IMR-90 (cell line): ENCODE results near the gene CEBPB. TPM values are rescaled to one million over a fixed set of nuclear protein-coding genes. Genes with fewer than 3 reads are reported as not detected.

ENCODE experiments used
- ATAC-seq: fragments of 200-7000 bp; cut with Tn5 transposase; 2 replicates; pipeline ENCODE4 v1.9.1; 2020; ENCODE audit warnings: low read depth, mild to moderate bottlenecking, moderate library complexity
- BruUV-seq: library from RNA; stranded (reverse); fragments of 400-500 nt; replicated peaks from 2 replicates; lab custom pipeline; 2021; lab: Mats Ljungman, UMichigan
- CTCF ChIA-PET: fragments of 300-600 bp; formaldehyde crosslinking; extraction: SDS; loops from one replicate; lab custom pipeline; 2021; ENCODE audit warnings: antibody characterized with exemption; lab: Yijun Ruan, JAX
- POLR2A ChIA-PET: fragments of 300-600 bp; sonication (Branson Sonifier 250); formaldehyde crosslinking; loops from one replicate; lab custom pipeline; 2022; ENCODE audit warnings: antibody characterized with exemption; ENCODE audit not compliant: unreplicated experiment; lab: Charles Lee
- DNase-seq: peaks from one replicate; pipeline ENCODE4 v3.0.0; 2013
- H2AFZ ChIP-seq: replicated peaks from 2 replicates; pipeline ENCODE3; 2013; ENCODE audit warnings: low read length, mild to moderate bottlenecking; ENCODE audit not compliant: poor library complexity
- H2AK5ac ChIP-seq: 2 replicates; pipeline ENCODE4 v1.6.1; 2013; ENCODE audit warnings: low read depth, low read length, inconsistent platforms
- H2AK9ac ChIP-seq: replicated peaks from 2 replicates; pipeline ENCODE3; 2013; ENCODE audit warnings: mild to moderate bottlenecking, low read depth, low read length, moderate library complexity; ENCODE audit not compliant: poor library complexity
- H2BK120ac ChIP-seq: 2 replicates; pipeline ENCODE4 v1.6.1; 2013; ENCODE audit warnings: low read depth, low read length, inconsistent platforms
- H2BK15ac ChIP-seq: 3 replicates; pipeline ENCODE4 v1.6.1; 2013; ENCODE audit warnings: low read depth, low read length, inconsistent platforms
- H2BK20ac ChIP-seq: 2 replicates; pipeline ENCODE4 v1.6.1; 2013; ENCODE audit warnings: low read depth, mild to moderate bottlenecking, inconsistent platforms, low read length, moderate library complexity
- H2BK5ac ChIP-seq: 2 replicates; pipeline ENCODE4 v1.6.1; 2013; ENCODE audit warnings: mild to moderate bottlenecking, low read depth, low read length, inconsistent platforms; ENCODE audit not compliant: poor library complexity, severe bottlenecking
- H3K14ac ChIP-seq: replicated peaks from 2 replicates; pipeline ENCODE4 v1.6.1; 2013; ENCODE audit warnings: low read depth, low read length, inconsistent platforms
- H3K18ac ChIP-seq: 2 replicates; pipeline ENCODE4 v1.6.1; 2013; ENCODE audit warnings: low read depth, low read length, control low read depth
- H3K23ac ChIP-seq: 2 replicates; pipeline ENCODE4 v1.6.1; 2013; ENCODE audit warnings: low read depth, low read length, inconsistent platforms
- H3K27ac ChIP-seq: 2 replicates; pipeline ENCODE4 v1.5.1; 2013; ENCODE audit warnings: mild to moderate bottlenecking, control low read depth, low read length; ENCODE audit not compliant: insufficient read depth
- H3K27me3 ChIP-seq: 2 replicates; pipeline ENCODE4 v1.6.1; 2013; ENCODE audit warnings: low read length; ENCODE audit not compliant: control insufficient read depth, insufficient read depth
- H3K36me3 ChIP-seq: 2 replicates; pipeline ENCODE4 v1.6.1; 2013; ENCODE audit warnings: low read length, mixed read lengths; ENCODE audit not compliant: control insufficient read depth, insufficient read depth
- H3K4ac ChIP-seq: 2 replicates; pipeline ENCODE4 v1.6.1; 2013; ENCODE audit warnings: low read depth, low read length, inconsistent platforms
- H3K4me1 ChIP-seq: 2 replicates; pipeline ENCODE4 v1.6.1; 2013; ENCODE audit warnings: low read length, mixed read lengths; ENCODE audit not compliant: control insufficient read depth, insufficient read depth
- H3K4me2 ChIP-seq: 2 replicates; pipeline ENCODE4 v1.6.1; 2013; ENCODE audit warnings: low read depth, mild to moderate bottlenecking, control low read depth, low read length, moderate library complexity
- H3K4me3 ChIP-seq: 2 replicates; pipeline ENCODE4 v1.5.1; 2013; ENCODE audit warnings: low read depth, mild to moderate bottlenecking, control low read depth, low read length, moderate library complexity; ENCODE audit not compliant: insufficient read depth
- H3K56ac ChIP-seq: 2 replicates; pipeline ENCODE4 v1.6.1; 2013; ENCODE audit warnings: low read length, inconsistent platforms; ENCODE audit not compliant: insufficient read depth; ENCODE audit errors: extremely low read depth
- H3K79me1 ChIP-seq, 2 experiments: 2 replicates each; pipeline ENCODE4 v1.6.1; 2013; ENCODE audit warnings: low read length in 2 of 2, inconsistent platforms in 1 of 2, low read depth in 1 of 2
- H3K9ac ChIP-seq: 2 replicates; pipeline ENCODE4 v1.6.1; 2013; ENCODE audit warnings: low read depth, low read length, control low read depth
- H3K9me1 ChIP-seq: 2 replicates; pipeline ENCODE4 v1.6.1; 2013; ENCODE audit warnings: low read length, inconsistent platforms; ENCODE audit not compliant: insufficient read depth
- H3K9me3 ChIP-seq: 2 replicates; pipeline ENCODE4 v1.6.1; 2013; ENCODE audit warnings: low read length; ENCODE audit not compliant: control insufficient read depth, insufficient read depth
- H4K20me1 ChIP-seq: 2 replicates; pipeline ENCODE4 v1.6.1; 2013; ENCODE audit warnings: low read length, inconsistent platforms; ENCODE audit not compliant: insufficient read depth
- H4K5ac ChIP-seq: 2 replicates; pipeline ENCODE4 v1.6.1; 2013; ENCODE audit warnings: mild to moderate bottlenecking, low read depth, low read length, control low read depth
- H4K8ac ChIP-seq, 2 experiments: 2 replicates each; pipeline ENCODE4 v1.6.1; 2013; ENCODE audit warnings: low read depth in 2 of 2, low read length in 2 of 2, control low read depth in 1 of 2, inconsistent platforms in 1 of 2
- H4K91ac ChIP-seq: 2 replicates; pipeline ENCODE4 v1.6.1; 2013; ENCODE audit warnings: low read depth, low read length, inconsistent platforms; ENCODE audit not compliant: insufficient read depth
- BHLHE40 ChIP-seq: fragments of 150-350 bp; IDR thresholded peaks from 2 replicates; pipeline ENCODE4 v1.6.1; 2016; ENCODE audit warnings: mild to moderate bottlenecking, low read depth, low read length
- CHD1 ChIP-seq: IDR thresholded peaks from 2 replicates; pipeline ENCODE4 v1.6.1; 2012; ENCODE audit warnings: low read depth, low read length, improper control_type of control experiment
- ELK1 ChIP-seq: fragments of 150-350 bp; IDR thresholded peaks from 2 replicates; pipeline ENCODE4 v1.6.1; 2016; ENCODE audit warnings: low read depth, mild to moderate bottlenecking, low read length, moderate library complexity, borderline replicate concordance
- FOS ChIP-seq: fragments of 150-350 bp; IDR thresholded peaks from 2 replicates; pipeline ENCODE4 v1.6.1; 2016; ENCODE audit warnings: low read depth, low read length
- MAFK ChIP-seq: IDR thresholded peaks from 2 replicates; pipeline ENCODE4 v1.6.1; 2012; ENCODE audit warnings: low read depth, low read length, improper control_type of control experiment
- MAZ ChIP-seq: IDR thresholded peaks from 2 replicates; pipeline ENCODE4 v1.6.1; 2012; ENCODE audit warnings: low read depth, mild to moderate bottlenecking, low read length, improper control_type of control experiment, moderate library complexity, borderline replicate concordance
- MXI1 ChIP-seq: IDR thresholded peaks from 2 replicates; pipeline ENCODE4 v1.6.1; 2012; ENCODE audit warnings: low read depth, mild to moderate bottlenecking, low read length, moderate library complexity, borderline replicate concordance
- NFE2L2 ChIP-seq: fragments of 150-350 bp; IDR thresholded peaks from 2 replicates; pipeline ENCODE4 v1.6.1; 2016; ENCODE audit warnings: low read depth, mild to moderate bottlenecking, low read length
- RAD21 ChIP-seq: IDR thresholded peaks from 2 replicates; pipeline ENCODE4 v1.6.1; 2012; ENCODE audit warnings: low read length, improper control_type of control experiment
- RCOR1 ChIP-seq: IDR thresholded peaks from 2 replicates; pipeline ENCODE4 v1.6.1; 2012; ENCODE audit warnings: mild to moderate bottlenecking, low read length, improper control_type of control experiment; ENCODE audit not compliant: insufficient replicate concordance
- RFX5 ChIP-seq: IDR thresholded peaks from 2 replicates; pipeline ENCODE4 v1.8.0; 2012; ENCODE audit warnings: low read depth, mild to moderate bottlenecking, low read length, moderate library complexity
- SMC3 ChIP-seq: fragments of 150-350 bp; IDR thresholded peaks from 2 replicates; pipeline ENCODE4 v1.6.1; 2016; ENCODE audit warnings: low read depth, mild to moderate bottlenecking, antibody characterized with exemption, low read length, moderate library complexity
- USF2 ChIP-seq: fragments of 150-350 bp; IDR thresholded peaks from 2 replicates; pipeline ENCODE4 v1.6.1; 2017; ENCODE audit warnings: mild to moderate bottlenecking, antibody characterized with exemption, low read length, low read depth
- WGBS, 2 experiments: methylation state at CpG; one replicate each; pipeline versions ENCODE4 v1.1.5 to v1.1.7; 2013; ENCODE audit warnings: missing lambda C conversion rate in 2 of 2; ENCODE audit not compliant: insufficient read length in 1 of 2; ENCODE audit errors: extremely low coverage in 2 of 2; 5-methylcytosine and 5-hydroxymethylcytosine counted together
- dilution Hi-C: fragments of 300-500 bp; cut with HindIII; formaldehyde crosslinking; loops from one replicate; pipeline ENCODE4 v1.14.3; 2018; ENCODE audit warnings: low sequenced_read_pairs; ENCODE audit not compliant: unreplicated experiment
- in situ Hi-C: fragments of 300-500 bp; cut with MboI; formaldehyde crosslinking; loops from 3 replicates; pipeline ENCODE4 v1.14.3; 2019; ENCODE audit warnings: low sequenced_read_pairs, inconsistent platforms, mixed read lengths
- intact Hi-C: fragments of 100-400 bp; cut with micrococcal nuclease; formaldehyde crosslinking; loops from 2 replicates; pipeline ENCODE4 v1.10.0; 2022
- polyA plus RNA-seq, 3 experiments: library from polyadenylated mRNA; depleted of rRNA; stranded (reverse); fragments of >200 nt; gene quantifications; 2 replicates each; pipeline ENCODE4 v1.2.3, GENCODE V29; 2012; ENCODE audit warnings: low replicate concordance in 1 of 3
- total RNA-seq: library from RNA; depleted of rRNA; stranded (reverse); fragments of >200 nt; gene quantifications from 2 replicates; pipeline ENCODE4 v1.2.3, GENCODE V29; 2012

The CEBPB gene
- total and polyA plus RNA-seq, 2 of the 4 experiments (the other 2 are of a cell fraction): 3.4 to 17.4 TPM

- ATAC-seq: no peak; the same call in 1 of the 2 replicates
- Histone ChIP-seq H3K23ac (no peak overlapping the region), H2BK120ac (peak overlapping the region; percentile 12; the same call in 1 of the 2 replicates), H3K9me3 (no peaks in the 10 kb centered on the region), H3K27me3 (no peaks in the 10 kb centered on the region; the same call in 1 of the 2 replicates), H3K4me2 (no peak overlapping the region), H2AK5ac (no peak overlapping the region), H3K79me1 (no peaks in the 10 kb centered on the region), H3K4ac (peak overlapping the region; percentile 67), H3K18ac (peak overlapping the region; percentile 7; the same call in 1 of the 2 replicates), H3K9ac (no peak overlapping the region), H4K91ac (no peak overlapping the region; the same call in 1 of the 2 replicates), H3K4me3 (no peak overlapping the region), H3K36me3 (no peaks in the 10 kb centered on the region), H2BK15ac (no peak overlapping the region; the same call in 2 of the 3 replicates), H3K27ac (no peak overlapping the region), H2BK5ac (no peak overlapping the region), H3K9me1 (peaks cover 5% of the 10 kb centered on the region; the same call in 1 of the 2 replicates), H2AFZ (no peak overlapping the region), H4K5ac (no peak overlapping the region), H3K14ac (no peak overlapping the region; the same call in 1 of the 2 replicates), H2AK9ac (no peak overlapping the region), H3K56ac (no peak overlapping the region), H4K20me1 (no peaks in the 10 kb centered on the region), H3K4me1 (peaks cover 3% of the 10 kb centered on the region), H2BK20ac (0 out of 2 replicates have a peak overlapping the region, but pooled peaks have one; percentile 18), H4K8ac (no peak overlapping the region)
- dilution Hi-C loops: no loop called here
- POLR2A ChIA-PET: no interaction called here
- WGBS, 2 experiments: 65% methylated on average over 5 of the region's 7 CpGs; no CpG with 5 or more reads in 1 of the 2 experiments
- intact Hi-C loops: no loop called here
- DNase-seq: peak; percentile 50
- TF ChIP-seq RAD21: no peak
- TF ChIP-seq MAZ: no peak
- no peak for TF ChIP-seq RCOR1
- no peak for TF ChIP-seq ELK1
- no peak for TF ChIP-seq RFX5
- TF ChIP-seq MAFK: no peak
- no peak for TF ChIP-seq MXI1
- TF ChIP-seq NFE2L2: no peak
- no peak for TF ChIP-seq SMC3
- no peak for TF ChIP-seq USF2
- no peak for TF ChIP-seq CHD1
- TF ChIP-seq BHLHE40: no peak
- no peak for TF ChIP-seq FOS
- BruUV-seq: no TSS peak
- CTCF ChIA-PET: interaction anchor here (0.8 kb wide), 1 partner anchor 250 kb away, joined by 3 read pairs; no protein-coding TSS in a partner anchor
- in situ Hi-C loops: no loop called here
These were observed 23.0 kb downstream of the CEBPB start for GRCh38 chr20:50213531-50214106.
